ENCODE data around the gene SLC36A3. TPM values are rescaled to one million over a fixed set of nuclear protein-coding genes. Genes with fewer than 3 reads are reported as not detected.

The SLC36A3 gene
- total RNA-seq, 1 donor from 2014 or later: not detected

GRCh38 chr5:151233616-151234085 lies 69.9 kb downstream of the SLC36A3 start:
- DNase-seq (ENCODE audit: extremely low spot score, unreplicated experiment): no peak
- no peak for TF ChIP-seq CTCF (IDR thresholded peaks at IDR 0.05)
- H3K9me3 Mint-ChIP-seq (ENCODE audit: unreplicated experiment): no peaks in the 10 kb centered on the region
- peaks cover 48% of the 10 kb centered on the region for H3K27me3 Mint-ChIP-seq (ENCODE audit: unreplicated experiment)
- H3K27ac Mint-ChIP-seq (ENCODE audit: unreplicated experiment): no peak overlapping the region
- no peaks in the 10 kb centered on the region for H3K36me3 Mint-ChIP-seq (ENCODE audit: unreplicated experiment)
- no peak overlapping the region for H3K4me3 Mint-ChIP-seq (ENCODE audit: unreplicated experiment)
- peaks cover 3% of the 10 kb centered on the region for H3K4me1 Mint-ChIP-seq (ENCODE audit: unreplicated experiment)

- H3K4me1 Mint-ChIP-seq (ENCODE audit: unreplicated experiment): no peaks in the 10 kb centered on the region
- no peak overlapping the region for H3K4me3 Mint-ChIP-seq (ENCODE audit: unreplicated experiment)
- peaks cover 49% of the 10 kb centered on the region for H3K27me3 Mint-ChIP-seq (ENCODE audit: unreplicated experiment)
- no peak overlapping the region for H3K27ac Mint-ChIP-seq (ENCODE audit: unreplicated experiment)
- no peaks in the 10 kb centered on the region for H3K36me3 Mint-ChIP-seq (ENCODE audit: unreplicated experiment)
- TF ChIP-seq CTCF (IDR thresholded peaks at IDR 0.05): no peak
- no peak for DNase-seq (ENCODE audit: extremely low spot score, unreplicated experiment)
- H3K9me3 Mint-ChIP-seq (ENCODE audit: unreplicated experiment): no peaks in the 10 kb centered on the region
Observed at GRCh38 chr5:151231359-151231758, 72.2 kb downstream of the SLC36A3 start.

- peaks cover 49% of the 10 kb centered on the region for H3K27me3 Mint-ChIP-seq (ENCODE audit: unreplicated experiment)
- H3K27ac Mint-ChIP-seq (ENCODE audit: unreplicated experiment): no peak overlapping the region
- no peaks in the 10 kb centered on the region for H3K4me1 Mint-ChIP-seq (ENCODE audit: unreplicated experiment)
- no peaks in the 10 kb centered on the region for H3K9me3 Mint-ChIP-seq (ENCODE audit: unreplicated experiment)
- H3K36me3 Mint-ChIP-seq (ENCODE audit: unreplicated experiment): no peaks in the 10 kb centered on the region
- no peak overlapping the region for H3K4me3 Mint-ChIP-seq (ENCODE audit: unreplicated experiment)
- DNase-seq (ENCODE audit: extremely low spot score, unreplicated experiment): no peak
- TF ChIP-seq CTCF (IDR thresholded peaks at IDR 0.05): no peak
Observed at GRCh38 chr5:151230048-151230680, 73.4 kb downstream of the SLC36A3 start.

- peaks cover 3% of the 10 kb centered on the region for H3K4me1 Mint-ChIP-seq (ENCODE audit: unreplicated experiment)
- peaks cover 40% of the 10 kb centered on the region for H3K27me3 Mint-ChIP-seq (ENCODE audit: unreplicated experiment)
- DNase-seq (ENCODE audit: extremely low spot score, unreplicated experiment): no peak
- TF ChIP-seq CTCF (IDR thresholded peaks at IDR 0.05): no peak
- H3K4me3 Mint-ChIP-seq (ENCODE audit: unreplicated experiment): no peak overlapping the region
- H3K9me3 Mint-ChIP-seq (ENCODE audit: unreplicated experiment): no peaks in the 10 kb centered on the region
- H3K27ac Mint-ChIP-seq (ENCODE audit: unreplicated experiment): no peak overlapping the region
- H3K36me3 Mint-ChIP-seq (ENCODE audit: unreplicated experiment): no peaks in the 10 kb centered on the region
Observed at GRCh38 chr5:151228986-151229385, 74.6 kb downstream of the SLC36A3 start.

GRCh38 chr5:151227918-151228447 lies 75.6 kb downstream of the SLC36A3 start:
- Mint-ChIP-seq H3K9me3 (ENCODE audit: unreplicated experiment) (no peaks in the 10 kb centered on the region), H3K27me3 (ENCODE audit: unreplicated experiment) (peaks cover 37% of the 10 kb centered on the region), H3K4me3 (ENCODE audit: unreplicated experiment) (no peak overlapping the region), H3K27ac (ENCODE audit: unreplicated experiment) (no peak overlapping the region), H3K4me1 (ENCODE audit: unreplicated experiment) (peaks cover 5% of the 10 kb centered on the region), H3K36me3 (ENCODE audit: unreplicated experiment) (no peaks in the 10 kb centered on the region)
- DNase-seq (ENCODE audit: extremely low spot score, unreplicated experiment): no peak
- TF ChIP-seq CTCF (IDR thresholded peaks at IDR 0.05): no peak

Other genes with a start within 250 kb of the SLC36A3 start
- 73.5 and 85.5 TPM in 2 replicates for gene TNIP1, start 222.7 kb downstream of the SLC36A3 start, total RNA-seq
- 245 and 254 TPM in 2 replicates for gene ANXA6, start 146.0 kb downstream of the SLC36A3 start, total RNA-seq
- 0.78 and 1.7 TPM in 2 replicates for gene CCDC69, start 79.7 kb downstream of the SLC36A3 start, total RNA-seq
- 28.2 and 30.2 TPM in 2 replicates for gene GM2A, start 50.6 kb downstream of the SLC36A3 start, total RNA-seq
- gene SLC36A2, start 43.8 kb upstream of the SLC36A3 start, total RNA-seq: not detected in 2 replicates
- 42.5 and 45.5 TPM in 2 replicates for gene SLC36A1, start 143.8 kb upstream of the SLC36A3 start, total RNA-seq

Data from osteocyte (in vitro differentiated cells).